Keratinocyte (primary cell): ENCODE results near the gene MAPK1.

Experiments
- EZH2 ChIP-seq: IDR thresholded peaks from one replicate; pipeline ENCODE4 v1.6.1; 2012; ENCODE audit warnings: inconsistent platforms, mild to moderate bottlenecking, low read length, moderate library complexity
- TF ChIP-seq, protein P1 (sequence below), 3 experiments: IDR thresholded peaks in 1 of 3; conservative IDR thresholded peaks in 1 of 3; optimal IDR thresholded peaks in 1 of 3; 2 replicates in 2 of 3; 3 replicates in 1 of 3; pipeline versions ENCODE3 to v1.5.1; 2011; ENCODE audit warnings: low read length in 3 of 3, mild to moderate bottlenecking in 3 of 3, moderate library complexity in 2 of 3, control low read depth in 1 of 3, inconsistent platforms in 1 of 3; ENCODE audit not compliant: insufficient read depth in 2 of 3; ENCODE audit errors: extremely low read depth in 1 of 3

DNA sequence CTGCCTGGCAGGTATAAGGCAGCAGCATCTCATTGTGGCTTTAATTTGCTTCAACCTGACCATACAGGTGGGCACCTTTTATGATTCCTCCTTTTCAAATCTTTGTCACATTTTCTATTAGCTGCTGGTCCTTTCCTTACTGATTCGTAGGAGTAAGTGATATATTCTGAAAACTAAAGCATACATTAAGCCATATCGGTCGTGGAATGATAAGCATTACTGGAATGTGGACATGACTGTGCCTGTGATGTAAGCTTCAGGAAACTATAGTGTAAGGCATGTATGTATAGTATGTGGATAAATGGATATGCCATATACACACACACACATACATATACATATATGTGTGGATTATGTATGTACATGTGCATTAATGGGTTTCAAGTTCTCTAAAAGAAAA lies 152.7 kb downstream of the MAPK1 start:
- TF ChIP-seq, protein P1, sequence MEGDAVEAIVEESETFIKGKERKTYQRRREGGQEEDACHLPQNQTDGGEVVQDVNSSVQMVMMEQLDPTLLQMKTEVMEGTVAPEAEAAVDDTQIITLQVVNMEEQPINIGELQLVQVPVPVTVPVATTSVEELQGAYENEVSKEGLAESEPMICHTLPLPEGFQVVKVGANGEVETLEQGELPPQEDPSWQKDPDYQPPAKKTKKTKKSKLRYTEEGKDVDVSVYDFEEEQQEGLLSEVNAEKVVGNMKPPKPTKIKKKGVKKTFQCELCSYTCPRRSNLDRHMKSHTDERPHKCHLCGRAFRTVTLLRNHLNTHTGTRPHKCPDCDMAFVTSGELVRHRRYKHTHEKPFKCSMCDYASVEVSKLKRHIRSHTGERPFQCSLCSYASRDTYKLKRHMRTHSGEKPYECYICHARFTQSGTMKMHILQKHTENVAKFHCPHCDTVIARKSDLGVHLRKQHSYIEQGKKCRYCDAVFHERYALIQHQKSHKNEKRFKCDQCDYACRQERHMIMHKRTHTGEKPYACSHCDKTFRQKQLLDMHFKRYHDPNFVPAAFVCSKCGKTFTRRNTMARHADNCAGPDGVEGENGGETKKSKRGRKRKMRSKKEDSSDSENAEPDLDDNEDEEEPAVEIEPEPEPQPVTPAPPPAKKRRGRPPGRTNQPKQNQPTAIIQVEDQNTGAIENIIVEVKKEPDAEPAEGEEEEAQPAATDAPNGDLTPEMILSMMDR (optimal IDR thresholded peaks at IDR 0.05 in 1 of 3, IDR thresholded peaks at IDR 0.05 in 1 of 3, conservative IDR thresholded peaks at IDR 0.05 in 1 of 3; ENCODE audit: extremely low read depth in 1 of 3, insufficient read depth in 2 of 3, low read length in 3 of 3), result no peak
- no peak for TF ChIP-seq EZH2
